HCT116 (cell line): Measurements from ENCODE around the gene UPP2. TPM values are rescaled to one million over a fixed set of nuclear protein-coding genes. Genes with fewer than 3 reads are reported as not detected.

Experiments
- ATAC-seq: fragments of 200-7000 bp; cut with Tn5 transposase; 2 replicates; pipeline ENCODE4 v1.9.1; 2020; ENCODE audit warnings: mild to moderate bottlenecking, moderate library complexity
- BruUV-seq: library from RNA; stranded (reverse); fragments of 400-500 nt; replicated peaks from 2 replicates; lab custom pipeline; 2021; lab: Mats Ljungman, UMichigan
- CTCF ChIA-PET: fragments of 300-600 bp; sonication (Branson Sonifier 250); formaldehyde crosslinking; loops from one replicate; lab custom pipeline; 2021; ENCODE audit warnings: antibody characterized with exemption; lab: Charles Lee
- POLR2A ChIA-PET: fragments of 300-600, 350-600 bp; sonication (Branson Sonifier 250); formaldehyde crosslinking; loops from one replicate; lab custom pipeline; 2021; ENCODE audit warnings: antibody characterized with exemption; lab: Charles Lee
- RAD21 ChIA-PET, 2 experiments: fragments of 300-600 bp; sonication (Branson Sonifier 250); formaldehyde crosslinking; loops; one replicate each; lab custom pipeline; 2023; ENCODE audit warnings: low total read pairs in 2 of 2; ENCODE audit not compliant: uncharacterized antibody in 2 of 2, unreplicated experiment in 2 of 2, low non-redundant PET in 1 of 2; lab: Charles Lee
- DNase-seq: peaks from one replicate; pipeline ENCODE4 v3.0.0-alpha.2; 2010; ENCODE audit warnings: low read depth, low spot score
- H2AFZ ChIP-seq: fragments of 200-600 bp; shearing (Covaris generic), sonication (generic); 2 replicates; pipeline ENCODE4 v1.6.1; 2017; ENCODE audit warnings: low read depth, mixed run types, mixed read lengths, antibody characterized with exemption, low read length; ENCODE audit not compliant: poor library complexity, severe bottlenecking
- H3K27ac ChIP-seq: 2 replicates; pipeline ENCODE4 v1.5.1; 2012; ENCODE audit warnings: low read depth, low read length
- H3K27me3 ChIP-seq: fragments of 200-600 bp; sonication (generic); 2 replicates; pipeline ENCODE4 v1.6.1; 2016; ENCODE audit warnings: mixed run types, low read length, mixed read lengths; ENCODE audit not compliant: insufficient read depth
- H3K36me3 ChIP-seq, 2 experiments: fragments of 200-500 bp in 1 of 2; fragments of 200-600 bp in 1 of 2; sonication (Bioruptor generic) in 1 of 2; sonication (generic) in 1 of 2; 2 replicates each; pipeline versions ENCODE4 v1.5.1 to v1.6.1; 2014 to 2016; ENCODE audit warnings: low read length in 2 of 2, inconsistent platforms in 1 of 2, mixed read lengths in 1 of 2, mixed run types in 1 of 2; ENCODE audit not compliant: insufficient read depth in 2 of 2, control insufficient read depth in 1 of 2
- H3K4me1 ChIP-seq, 2 experiments: fragments of 200-600 bp in 1 of 2; sonication (generic) in 1 of 2; 2 replicates each; pipeline versions ENCODE4 v1.5.1 to v1.6.1; 2012 to 2017; ENCODE audit warnings: low read length in 2 of 2, inconsistent platforms in 1 of 2, mild to moderate bottlenecking in 1 of 2, mixed read lengths in 1 of 2, mixed run types in 1 of 2, moderate library complexity in 1 of 2; ENCODE audit not compliant: insufficient read depth in 2 of 2, control insufficient read depth in 1 of 2
- H3K4me2 ChIP-seq: fragments of 200-600 bp; sonication (generic); 2 replicates; pipeline ENCODE4 v1.6.1; 2017; ENCODE audit warnings: mixed run types, low read length, mixed read lengths
- H3K4me3 ChIP-seq, 2 experiments: fragments of 200-600 bp in 1 of 2; sonication (generic) in 1 of 2; replicated peaks in 1 of 2; 2 replicates each; pipeline ENCODE4 v1.5.1; 2011 to 2016; ENCODE audit warnings: low read length in 2 of 2, control low read depth in 1 of 2, low read depth in 1 of 2, mild to moderate bottlenecking in 1 of 2, mixed read lengths in 1 of 2, mixed run types in 1 of 2
- H3K79me2 ChIP-seq: fragments of 200-600 bp; sonication (generic); 2 replicates; pipeline ENCODE4 v1.6.1; 2017; ENCODE audit warnings: mild to moderate bottlenecking, mixed run types, low read length, moderate library complexity, mixed read lengths; ENCODE audit not compliant: insufficient read depth
- H3K9ac ChIP-seq: fragments of 200-600 bp; sonication (generic); 2 replicates; pipeline ENCODE4 v1.6.1; 2016; ENCODE audit warnings: low read length, mixed read lengths
- H3K9me2 ChIP-seq: fragments of 200-600 bp; sonication (generic), shearing (Covaris generic); 2 replicates; pipeline ENCODE4 v1.6.1; 2017; ENCODE audit warnings: mixed run types, mild to moderate bottlenecking, moderate library complexity; ENCODE audit not compliant: insufficient read depth
- H3K9me3 ChIP-seq, 2 experiments: fragments of 200-500 bp in 1 of 2; fragments of 200-600 bp in 1 of 2; sonication (Bioruptor generic) in 1 of 2; sonication (generic) in 1 of 2; 2 replicates each; pipeline ENCODE4 v1.6.1; 2014 to 2017; ENCODE audit warnings: low read length in 2 of 2, mixed read lengths in 2 of 2, inconsistent platforms in 1 of 2, low read depth in 1 of 2, mild to moderate bottlenecking in 1 of 2, mixed run types in 1 of 2, moderate library complexity in 1 of 2; ENCODE audit not compliant: control insufficient read depth in 1 of 2, insufficient read depth in 1 of 2
- H4K20me1 ChIP-seq: fragments of 200-600 bp; sonication (generic), shearing (Covaris generic); 2 replicates; pipeline ENCODE4 v1.6.1; 2017; ENCODE audit warnings: mixed run types, mild to moderate bottlenecking, moderate library complexity; ENCODE audit not compliant: insufficient read depth
- EGR1 ChIP-seq: IDR thresholded peaks from 2 replicates; pipeline ENCODE4 v1.6.1; 2012; ENCODE audit warnings: low read depth
- ELF1 ChIP-seq: IDR thresholded peaks from 2 replicates; pipeline ENCODE4 v1.6.1; 2012; ENCODE audit warnings: low read depth, borderline replicate concordance
- EZH2 ChIP-seq: fragments of 200-600 bp; sonication (generic); IDR thresholded peaks from 2 replicates; pipeline ENCODE4 v1.6.1; 2017; ENCODE audit warnings: antibody characterized with exemption, mixed run types
- EZH2phosphoT487 ChIP-seq: fragments of 200-600 bp; IDR thresholded peaks from 2 replicates; pipeline ENCODE4 v1.6.1; 2018; ENCODE audit warnings: antibody characterized with exemption, borderline replicate concordance
- POLR2AphosphoS5 ChIP-seq: IDR thresholded peaks from 2 replicates; pipeline ENCODE4 v1.6.1; 2011; ENCODE audit warnings: mild to moderate bottlenecking, low read depth, low read length, moderate library complexity
- SRF ChIP-seq: IDR thresholded peaks from 2 replicates; pipeline ENCODE4 v1.6.1; 2012; ENCODE audit warnings: low read depth
- YY1 ChIP-seq: IDR thresholded peaks from 2 replicates; pipeline ENCODE4 v1.6.1; 2011; ENCODE audit warnings: low read length, low read depth, moderate library complexity, mild to moderate bottlenecking; ENCODE audit not compliant: insufficient replicate concordance; ENCODE audit errors: extremely low read depth
- intact Hi-C: fragments of 100-400 bp; cut with micrococcal nuclease; formaldehyde crosslinking; loops from 2 replicates; pipeline ENCODE4 v1.10.0; 2022
- total RNA-seq: library from RNA; stranded (reverse); gene quantifications from one replicate; pipeline ENCODE4 v1.2.1, GENCODE V29; 2021; ENCODE audit not compliant: unreplicated experiment
- TF ChIP-seq, protein P1 (sequence below): IDR thresholded peaks from 2 replicates; pipeline ENCODE4 v1.6.1; 2012
- TF ChIP-seq, protein P2 (sequence below): IDR thresholded peaks from 2 replicates; pipeline ENCODE4 v1.6.1; 2012

UPP2 gene
- total RNA-seq, 1 experiment from 2014 or later = not detected

DNA sequence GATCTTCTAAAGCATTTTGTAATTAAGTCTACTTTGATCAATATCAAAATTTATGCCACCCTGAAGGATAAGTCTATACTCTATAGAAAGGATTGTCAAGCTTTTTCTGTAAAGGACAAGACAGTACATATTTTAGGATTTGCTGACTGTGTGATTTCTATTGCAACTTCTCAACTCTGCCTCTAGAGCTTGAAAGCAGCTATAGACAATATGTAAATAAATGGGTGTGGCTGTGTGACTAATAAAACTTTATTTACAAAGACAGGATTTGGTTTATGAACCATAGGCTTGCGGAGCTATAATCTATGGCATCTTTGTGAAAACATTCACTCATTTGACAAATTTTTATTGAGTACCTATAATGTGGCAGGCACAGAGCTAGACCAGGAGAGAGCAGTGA lies 18.4 kb downstream of the UPP2 start:
- ATAC-seq = no peak
- ChIA-PET CTCF (no interaction called here), POLR2A (no interaction called here), RAD21 (no interaction called here)
- H3K9me3 ChIP-seq = no peaks in the 10 kb centered on the region
- intact Hi-C loops = no loop called here
- H3K9ac ChIP-seq = no peak overlapping the region
- no peak overlapping the region for H3K4me3 ChIP-seq
- no peak overlapping the region for H3K4me2 ChIP-seq
- no peaks in the 10 kb centered on the region for H4K20me1 ChIP-seq
- no peaks in the 10 kb centered on the region for H3K9me2 ChIP-seq
- H3K36me3 ChIP-seq = no peaks in the 10 kb centered on the region
- no TSS peak for BruUV-seq
- H2AFZ ChIP-seq = no peak overlapping the region
- H3K79me2 ChIP-seq = no peaks in the 10 kb centered on the region
- no peak overlapping the region for H3K27ac ChIP-seq
- H3K27me3 ChIP-seq = no peaks in the 10 kb centered on the region
- no peaks in the 10 kb centered on the region for H3K4me1 ChIP-seq
- TF ChIP-seq ELF1 (no peak), EGR1 (no peak), YY1 (no peak), POLR2AphosphoS5 (no peak), SRF (no peak), EZH2 (no peak), EZH2phosphoT487 (no peak)
- TF ChIP-seq, protein P1, sequence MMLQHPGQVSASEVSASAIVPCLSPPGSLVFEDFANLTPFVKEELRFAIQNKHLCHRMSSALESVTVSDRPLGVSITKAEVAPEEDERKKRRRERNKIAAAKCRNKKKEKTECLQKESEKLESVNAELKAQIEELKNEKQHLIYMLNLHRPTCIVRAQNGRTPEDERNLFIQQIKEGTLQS = no peak
- TF ChIP-seq, protein P2, sequence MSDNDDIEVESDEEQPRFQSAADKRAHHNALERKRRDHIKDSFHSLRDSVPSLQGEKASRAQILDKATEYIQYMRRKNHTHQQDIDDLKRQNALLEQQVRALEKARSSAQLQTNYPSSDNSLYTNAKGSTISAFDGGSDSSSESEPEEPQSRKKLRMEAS = no peak
- no peak for DNase-seq
